NK-92 treated with Interleukin-12 subunit alpha and Interleukin-12 subunit beta, amount 100 ng/mL, for 24 hours (cell line): ENCODE measurements around the gene SPATA16.
"Not testable (repeated sequence)": the region's sequence is repeated elsewhere in the genome, so short reads cannot be mapped to it uniquely, and the experiment has no call there.

Experiments used
- DNase-seq: peaks from one replicate; lab custom pipeline; 2025; lab: John Stamatoyannopoulos, UW

The SPATA16 gene, protein sequence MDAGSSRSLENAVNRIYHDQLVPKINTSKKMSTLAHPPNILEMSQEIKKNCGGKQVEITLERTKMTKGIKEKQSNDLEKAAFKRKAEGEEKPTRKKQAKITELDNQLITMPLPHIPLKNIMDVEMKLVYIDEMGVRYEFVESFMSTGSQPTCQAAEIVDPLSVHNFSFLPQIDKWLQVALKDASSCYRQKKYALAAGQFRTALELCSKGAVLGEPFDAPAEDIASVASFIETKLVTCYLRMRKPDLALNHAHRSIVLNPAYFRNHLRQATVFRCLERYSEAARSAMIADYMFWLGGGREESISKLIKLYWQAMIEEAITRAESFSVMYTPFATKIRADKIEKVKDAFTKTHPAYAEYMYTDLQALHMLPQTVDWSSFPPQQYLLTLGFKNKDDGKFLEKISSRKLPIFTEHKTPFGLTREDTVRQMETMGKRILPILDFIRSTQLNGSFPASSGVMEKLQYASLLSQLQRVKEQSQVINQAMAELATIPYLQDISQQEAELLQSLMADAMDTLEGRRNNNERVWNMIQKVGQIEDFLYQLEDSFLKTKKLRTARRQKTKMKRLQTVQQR

DNA sequence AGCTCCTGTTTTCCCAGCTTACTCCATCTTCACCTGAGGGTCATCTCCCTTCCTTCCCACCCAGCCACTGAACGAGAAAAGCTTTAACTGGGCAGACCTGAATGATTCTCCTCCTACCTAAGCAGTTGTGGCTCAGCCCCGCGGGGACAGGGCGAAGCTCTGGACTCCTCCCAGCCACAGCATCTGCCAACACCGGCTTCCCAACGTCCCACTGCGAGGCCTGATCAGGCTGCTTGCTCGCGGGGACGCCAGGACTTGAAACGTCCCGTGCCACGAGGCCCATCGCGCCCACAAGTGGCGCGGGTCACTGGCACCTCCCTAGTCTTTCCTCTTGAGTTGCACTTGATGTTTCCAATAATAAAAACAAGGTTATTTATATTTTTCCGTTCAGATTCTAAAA is at the start of gene SPATA16:
Gene SPATA16 (minus strand): TSS at position 250 of the 400 bp plus-strand sequence. CDS start 23,504 bp downstream, outside the sequence.
- DNase-seq = no peak

GRCh38 chr3:173183022-173183421 is 42.0 kb upstream of the SPATA16 start:
- DNase-seq = not testable (repeated sequence)

DNA sequence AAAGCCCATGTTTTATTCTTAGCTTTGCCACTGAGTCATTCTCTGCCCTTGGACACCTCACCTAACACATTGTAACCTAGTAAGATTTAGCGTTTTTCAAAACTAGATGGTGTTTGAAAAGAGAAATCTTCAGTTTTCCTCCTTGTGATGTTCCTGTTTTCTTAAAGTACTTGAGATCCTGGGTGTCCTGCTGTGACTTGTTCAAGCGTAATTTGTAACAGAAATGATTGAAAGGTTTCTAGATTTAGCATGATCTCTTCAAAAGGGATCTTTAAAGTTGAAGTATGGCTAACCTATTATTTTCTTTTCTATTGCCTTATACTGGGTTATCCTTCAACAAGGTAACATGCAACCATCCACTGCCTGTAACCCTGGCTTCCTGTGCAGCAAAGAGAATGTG is 32.6 kb upstream of the SPATA16 start:
- no peak for DNase-seq

DNA sequence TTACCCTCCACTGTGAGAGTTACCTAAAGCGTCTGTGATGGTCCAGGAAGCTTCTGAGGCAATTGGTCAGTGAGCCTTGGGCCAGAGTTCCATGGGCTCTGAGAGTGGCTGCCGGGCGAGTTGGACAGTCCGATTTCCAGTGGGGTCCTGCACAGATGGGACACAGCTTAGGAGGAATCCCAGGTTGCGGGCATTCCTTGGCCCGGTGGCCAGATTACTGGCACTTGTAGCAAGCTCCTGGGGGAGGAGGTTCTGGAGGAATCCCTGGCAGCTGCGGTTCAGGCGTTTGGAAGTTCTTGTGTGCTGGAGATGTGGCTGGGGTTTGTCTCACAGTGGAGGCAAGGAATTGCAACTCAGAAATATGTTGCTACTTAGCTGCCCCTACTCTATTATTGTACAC is 18.1 kb upstream of the SPATA16 start:
- DNase-seq = not testable (repeated sequence)

DNA sequence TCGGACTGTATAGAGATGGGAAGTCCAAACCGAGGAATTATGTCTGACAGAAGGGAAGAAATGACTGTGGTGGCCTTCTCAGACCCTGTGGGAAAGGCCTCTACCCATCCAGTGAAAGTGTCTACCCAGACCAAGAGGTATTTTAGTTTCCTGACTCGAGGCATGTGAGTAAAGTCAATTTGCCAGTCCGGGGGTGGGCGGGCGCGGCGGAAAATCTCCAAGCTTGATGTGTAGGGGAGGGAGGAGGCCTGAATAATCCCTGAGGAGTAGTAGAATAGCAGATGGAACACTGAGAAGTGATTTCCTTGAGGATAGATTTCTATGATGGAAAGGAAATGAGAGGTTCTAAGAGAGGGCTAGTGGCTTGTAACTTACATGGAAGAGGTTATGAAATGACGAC is 15.5 kb upstream of the SPATA16 start:
- DNase-seq = not testable (repeated sequence)

DNA sequence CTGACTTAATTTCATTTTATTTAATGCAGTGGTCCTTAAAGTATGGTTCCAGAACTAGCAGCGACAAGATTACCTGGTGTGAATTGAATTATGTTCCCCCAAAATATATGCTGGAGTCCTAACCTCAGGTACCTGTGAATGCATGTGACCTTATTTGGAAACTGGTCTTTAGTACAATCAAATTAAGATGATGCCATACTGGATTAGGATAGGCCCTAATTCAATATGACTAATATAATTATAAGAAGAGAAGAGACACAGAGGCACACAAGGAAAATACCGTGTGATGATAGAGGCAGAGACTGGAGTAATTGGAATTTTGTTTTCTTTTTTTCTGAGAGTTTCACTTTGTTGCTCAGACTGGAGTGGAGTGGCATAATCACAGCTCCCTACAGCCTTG is 12.6 kb upstream of the SPATA16 start:
- DNase-seq = no peak

GRCh38 chr3:173139420-173139819 is 1.6 kb downstream of the SPATA16 start:
- no peak for DNase-seq

- DNase-seq = no peak
Measured at GRCh38 chr3:173138026-173138425, 3.0 kb downstream of the SPATA16 start.

- DNase-seq = no peak
Measured at GRCh38 chr3:173135059-173135458, 6.0 kb downstream of the SPATA16 start.

DNA sequence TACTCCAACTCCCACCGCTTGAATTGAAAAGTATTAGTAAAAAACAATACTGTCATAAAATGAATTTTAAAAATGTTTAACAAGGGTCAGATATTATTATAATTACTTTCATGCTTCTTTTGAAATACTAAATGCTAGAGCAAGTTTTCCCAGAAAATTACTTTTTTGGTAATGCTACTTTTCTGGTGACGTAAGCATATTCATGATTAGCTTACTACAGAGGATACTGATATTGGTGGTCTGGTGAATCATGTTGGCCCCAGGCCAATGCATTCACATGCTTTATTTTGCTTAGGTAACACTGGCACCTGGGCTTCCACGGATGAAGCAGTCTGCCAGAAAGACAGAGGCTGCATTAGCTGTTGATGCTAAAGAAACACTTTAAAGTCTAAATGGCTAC is 12.4 kb downstream of the SPATA16 start:
- no peak for DNase-seq

GRCh38 chr3:173111321-173111720 is 29.7 kb downstream of the SPATA16 start:
- no peak for DNase-seq

DNA sequence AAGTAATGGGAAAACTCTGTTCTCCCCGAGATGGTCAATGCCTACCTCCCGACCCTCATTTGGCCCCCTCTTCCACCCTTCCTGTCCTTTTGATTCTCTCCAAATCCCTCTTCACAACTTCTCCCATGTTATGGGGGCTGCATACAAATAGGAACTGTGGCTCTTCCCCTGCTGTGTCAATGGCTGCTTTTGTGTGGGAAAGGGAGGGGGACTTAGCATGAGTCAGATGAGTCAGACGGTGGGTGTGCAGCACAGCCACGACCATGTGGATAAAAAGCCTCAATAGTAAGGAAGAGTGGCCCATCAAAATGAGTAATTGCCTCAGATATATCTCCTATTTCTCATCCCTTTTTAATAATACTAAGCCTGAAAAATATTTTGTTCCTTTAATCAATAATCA is 31.9 kb downstream of the SPATA16 start:
- no peak for DNase-seq

DNA sequence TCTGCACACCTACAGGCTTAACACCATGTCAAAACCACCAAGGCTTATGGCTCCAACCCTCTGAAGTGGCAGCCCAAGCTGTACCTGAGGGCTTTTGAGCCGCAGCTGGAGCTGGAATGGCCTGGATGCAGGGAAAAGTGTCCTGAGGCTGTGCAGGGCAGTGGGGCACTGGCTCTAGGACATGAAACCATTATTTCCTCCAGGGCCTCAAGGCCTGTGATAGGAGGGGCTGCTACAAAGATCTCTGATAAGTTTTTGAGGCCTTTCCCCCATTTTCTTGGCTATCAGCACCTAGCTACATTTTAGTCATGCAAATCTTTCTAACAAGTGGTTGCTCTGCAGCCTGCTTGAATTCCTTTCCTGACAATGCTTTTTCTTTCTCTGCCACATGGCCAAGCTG is 37.6 kb downstream of the SPATA16 start:
- DNase-seq = no peak

DNA sequence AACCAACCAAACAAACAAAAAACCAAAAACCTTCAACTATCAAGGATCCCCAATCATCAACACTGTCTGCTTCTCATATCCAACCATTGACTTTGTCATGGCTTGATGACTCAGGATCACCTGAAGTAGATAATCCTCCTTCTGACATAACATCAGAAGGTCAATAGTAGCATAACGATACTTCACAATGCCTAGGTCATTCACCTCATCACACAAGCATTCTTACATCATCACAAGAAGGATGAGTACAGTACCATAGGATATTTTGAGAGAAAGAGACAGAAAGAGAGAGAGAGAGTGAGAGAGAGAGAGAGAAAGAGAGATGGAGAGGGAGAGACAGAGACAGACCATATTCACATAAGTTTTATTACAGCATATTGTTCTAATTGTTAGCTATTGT is 42.1 kb downstream of the SPATA16 start:
- no peak for DNase-seq

DNA sequence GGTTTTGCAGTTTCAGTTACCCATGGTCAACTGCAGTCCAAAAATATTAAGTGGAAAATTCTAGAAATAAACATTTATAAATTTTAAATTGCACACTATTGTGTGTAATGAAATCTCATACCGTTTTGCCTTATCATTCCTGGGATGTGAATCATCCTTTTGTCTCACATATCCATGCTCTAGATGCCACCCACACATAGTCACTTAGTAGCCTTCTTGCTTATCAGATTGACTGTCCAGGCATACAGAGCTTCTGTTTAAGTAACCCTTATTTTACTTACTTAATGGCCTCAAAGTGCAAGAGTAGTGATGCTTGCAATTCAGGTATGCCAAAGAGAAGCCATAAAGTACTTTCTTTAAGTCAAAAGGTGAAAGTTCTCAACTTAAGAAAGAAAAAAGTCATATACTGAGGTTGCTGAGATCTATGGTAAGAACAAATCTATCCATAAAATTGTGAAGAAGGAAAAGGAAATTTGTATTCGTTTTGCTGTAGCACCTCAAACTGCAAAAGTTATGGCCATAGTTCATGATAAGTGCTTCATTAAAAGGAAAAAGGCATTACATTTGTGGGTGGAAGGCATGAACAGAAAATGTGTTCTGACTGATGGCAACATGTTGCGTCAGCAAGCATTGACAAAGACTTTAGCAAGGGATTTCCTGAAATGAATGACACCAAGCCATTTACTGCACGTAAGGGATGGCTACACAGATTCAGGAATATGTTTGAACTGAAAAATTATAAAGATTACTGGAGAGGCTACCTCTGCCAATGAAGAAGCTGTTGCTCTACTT is 43.8 kb downstream of the SPATA16 start:
- DNase-seq = no peak

DNA sequence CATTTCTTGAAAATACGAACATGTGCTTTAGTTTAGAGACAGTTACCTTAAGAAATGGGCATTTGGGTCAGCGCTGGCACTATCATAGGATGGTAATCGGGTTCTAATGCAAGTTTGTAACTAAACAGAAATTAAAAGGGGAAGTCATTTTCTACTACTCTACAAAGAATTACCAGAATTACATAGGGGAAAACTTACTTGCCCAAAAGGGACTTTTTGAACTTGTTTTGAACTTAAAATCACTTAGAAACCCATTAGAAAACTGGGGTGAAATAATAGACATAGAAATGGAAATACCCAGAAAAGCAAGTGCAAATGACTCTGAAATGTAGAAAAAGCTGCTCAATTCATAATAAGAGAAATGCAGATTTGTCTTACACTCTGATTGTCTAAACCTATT is 44.9 kb downstream of the SPATA16 start:
- no peak for DNase-seq

DNA sequence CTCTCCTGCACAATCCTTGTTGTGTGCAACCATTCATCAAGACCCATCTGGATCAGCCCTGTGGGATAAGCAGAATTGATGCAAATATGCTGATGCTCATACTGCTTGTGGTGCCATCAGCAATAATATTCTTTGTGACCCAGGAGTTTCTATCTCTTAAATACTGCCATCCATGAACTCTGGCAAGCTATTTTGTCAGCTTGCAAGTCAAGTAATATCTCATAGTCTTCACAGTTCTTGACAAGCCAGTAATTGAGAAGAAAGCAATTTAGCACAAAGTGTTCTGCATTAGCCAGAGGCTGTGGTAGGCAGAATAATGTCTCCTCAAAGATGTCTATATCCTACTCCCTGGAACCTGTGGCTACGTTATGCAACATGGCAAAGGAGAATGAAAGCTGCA is 49.0 kb downstream of the SPATA16 start:
- no peak for DNase-seq

GRCh38 chr3:173090492-173090891 is 50.5 kb downstream of the SPATA16 start:
- DNase-seq = no peak

- DNase-seq = no peak
Measured at GRCh38 chr3:173089283-173089682, 51.8 kb downstream of the SPATA16 start.

DNA sequence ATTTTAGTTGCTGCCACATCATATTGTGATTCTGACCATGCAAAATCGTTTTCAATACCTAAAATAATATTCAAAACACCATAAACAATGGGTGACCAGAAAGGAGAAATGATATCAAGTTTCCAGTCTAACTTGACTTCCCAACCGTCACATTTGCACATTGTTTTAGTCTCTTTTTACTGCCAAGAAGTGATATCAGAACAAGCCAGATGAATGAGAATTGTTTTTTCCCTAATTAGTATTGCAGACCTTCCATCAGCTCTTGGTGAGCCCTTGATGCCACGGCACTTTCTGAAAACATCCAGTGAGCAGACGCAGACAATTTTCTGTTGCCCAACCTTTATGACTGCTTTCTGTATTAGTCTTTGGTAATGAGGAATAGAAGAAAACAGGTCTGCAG is 62.5 kb downstream of the SPATA16 start:
- no peak for DNase-seq

- no peak for DNase-seq
Measured at GRCh38 chr3:173066044-173067004, 74.7 kb downstream of the SPATA16 start.

GRCh38 chr3:173065543-173065981 is 75.5 kb downstream of the SPATA16 start:
- DNase-seq = no peak
